ENCODE results near the gene FOXA2. TPM values are rescaled to one million over a fixed set of nuclear protein-coding genes. Genes with fewer than 3 reads are reported as not detected.

The FOXA2 gene
- total RNA-seq, 2 donors from 2014 or later, result 86.7 to 123 TPM

- Mint-ChIP-seq H3K27ac (no peak overlapping the region), H3K4me3 (no peak overlapping the region), H3K27me3 (ENCODE audit: insufficient read depth) (peaks cover 4% of the 10 kb centered on the region), H3K4me1 (peaks cover 31% of the 10 kb centered on the region), H3K36me3 (ENCODE audit: low read depth) (no peaks in the 10 kb centered on the region), H3K9me3 (peaks cover 19% of the 10 kb centered on the region)
- Histone ChIP-seq H3K4me1 (ENCODE audit: control insufficient read depth, insufficient read depth, low read length) (peaks cover 3% of the 10 kb centered on the region), H3K27ac (ENCODE audit: low read depth, low read length) (no peak overlapping the region), H3K9me3 (ENCODE audit: control insufficient read depth, low read length) (peaks cover 19% of the 10 kb centered on the region), H3K9ac (ENCODE audit: extremely low read depth, low read length, poor library complexity, severe bottlenecking) (no peak overlapping the region), H3K36me3 (ENCODE audit: control insufficient read depth, insufficient read depth, low read length) (no peaks in the 10 kb centered on the region), H3K4me3 (ENCODE audit: low read length) (no peak overlapping the region), H3K27me3 (ENCODE audit: control insufficient read depth, insufficient read depth, low read length, poor library complexity, severe bottlenecking) (no peaks in the 10 kb centered on the region)
- no peak for DNase-seq
- WGBS, 2 experiments (ENCODE audit: insufficient coverage in 1 of 2, insufficient read length in 1 of 2), result 63 to 71% methylated on average over 3 to 4 of the region's 4 CpGs
- TF ChIP-seq CTCF (conservative IDR thresholded peaks at IDR 0.05), result no peak
Observed at GRCh38 chr20:22548040-22548439, 36.3 kb downstream of the FOXA2 start.

GRCh38 chr20:22546344-22546743 lies 38.0 kb downstream of the FOXA2 start:
- WGBS, 2 experiments (ENCODE audit: insufficient coverage in 1 of 2, insufficient read length in 1 of 2), result 77 to 88% methylated on average over 3 of the region's 3 CpGs
- no peak overlapping the region for H3K4me3 Mint-ChIP-seq
- no peak for DNase-seq
- peaks cover 2% of the 10 kb centered on the region for H3K27me3 Mint-ChIP-seq (ENCODE audit: insufficient read depth)
- Histone ChIP-seq H3K36me3 (ENCODE audit: control insufficient read depth, insufficient read depth, low read length) (no peaks in the 10 kb centered on the region), H3K9ac (ENCODE audit: extremely low read depth, low read length, poor library complexity, severe bottlenecking) (no peak overlapping the region), H3K4me1 (ENCODE audit: control insufficient read depth, insufficient read depth, low read length) (peaks cover 3% of the 10 kb centered on the region), H3K27ac (ENCODE audit: low read depth, low read length) (no peak overlapping the region), H3K4me3 (ENCODE audit: low read length) (no peak overlapping the region), H3K27me3 (ENCODE audit: control insufficient read depth, insufficient read depth, low read length, poor library complexity, severe bottlenecking) (no peaks in the 10 kb centered on the region), H3K9me3 (ENCODE audit: control insufficient read depth, low read length) (peaks cover 19% of the 10 kb centered on the region)
- H3K27ac Mint-ChIP-seq, result no peak overlapping the region
- peaks cover 19% of the 10 kb centered on the region for H3K9me3 Mint-ChIP-seq
- peaks cover 31% of the 10 kb centered on the region for H3K4me1 Mint-ChIP-seq
- H3K36me3 Mint-ChIP-seq (ENCODE audit: low read depth), result no peaks in the 10 kb centered on the region
- no peak for TF ChIP-seq CTCF (conservative IDR thresholded peaks at IDR 0.05)

- DNase-seq, result no peak
- H3K27ac ChIP-seq (ENCODE audit: low read depth, low read length), result no peak overlapping the region
- no peaks in the 10 kb centered on the region for H3K4me1 ChIP-seq (ENCODE audit: control insufficient read depth, insufficient read depth, low read length)
- Mint-ChIP-seq H3K27me3 (ENCODE audit: insufficient read depth) (peaks cover 5% of the 10 kb centered on the region), H3K27ac (no peak overlapping the region), H3K36me3 (ENCODE audit: low read depth) (no peaks in the 10 kb centered on the region), H3K4me1 (peaks cover 21% of the 10 kb centered on the region), H3K4me3 (no peak overlapping the region), H3K9me3 (peaks cover 17% of the 10 kb centered on the region)
- H3K9ac ChIP-seq (ENCODE audit: extremely low read depth, low read length, poor library complexity, severe bottlenecking), result no peak overlapping the region
- no peaks in the 10 kb centered on the region for H3K36me3 ChIP-seq (ENCODE audit: control insufficient read depth, insufficient read depth, low read length)
- H3K4me3 ChIP-seq (ENCODE audit: low read length), result no peak overlapping the region
- TF ChIP-seq CTCF (conservative IDR thresholded peaks at IDR 0.05), result no peak
- H3K27me3 ChIP-seq (ENCODE audit: control insufficient read depth, insufficient read depth, low read length, poor library complexity, severe bottlenecking), result no peaks in the 10 kb centered on the region
- H3K9me3 ChIP-seq (ENCODE audit: control insufficient read depth, low read length), result peaks cover 19% of the 10 kb centered on the region
Observed at GRCh38 chr20:22545045-22545444, 39.3 kb downstream of the FOXA2 start.
